ENCODE measurements around the gene NISCH. TPM values are rescaled to one million over a fixed set of nuclear protein-coding genes. Genes with fewer than 3 reads are reported as not detected.

The NISCH gene
- total and polyA plus RNA-seq, 4 donors = 91.5 to 161 (median 113) TPM

DNA sequence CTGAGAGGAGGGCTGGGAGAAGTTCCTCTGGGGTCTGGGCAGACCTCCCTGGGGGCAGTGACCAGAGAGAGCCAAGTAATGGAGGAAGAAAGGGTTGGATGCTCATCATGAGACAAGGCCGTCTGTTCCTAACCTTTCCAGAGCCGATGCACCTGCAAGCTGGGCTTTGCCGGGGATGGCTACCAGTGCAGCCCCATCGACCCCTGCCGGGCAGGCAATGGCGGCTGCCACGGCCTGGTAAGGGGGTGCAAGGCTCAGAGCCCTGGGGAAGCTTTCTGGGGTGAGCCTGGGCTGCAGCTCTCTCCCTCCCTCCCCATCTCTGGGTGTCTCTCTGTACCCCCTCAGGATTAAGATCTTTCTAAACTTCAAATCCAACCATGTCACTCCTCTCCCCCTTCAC lies 56.1 kb downstream of the NISCH start:
- Histone ChIP-seq H3K27me3 (ENCODE audit: control insufficient read depth, insufficient read depth, low read length) (no peaks in the 10 kb centered on the region), H3K4me3 (ENCODE audit: low read depth, low read length) (no peak overlapping the region), H3K9me3 (ENCODE audit: control insufficient read depth, insufficient read depth, low read length) (no peaks in the 10 kb centered on the region), H3K36me3 (ENCODE audit: control insufficient read depth, insufficient read depth, low read length) (peaks cover 3% of the 10 kb centered on the region), H3K27ac (ENCODE audit: low read depth, low read length) (no peak overlapping the region), H3K4me1 (ENCODE audit: control insufficient read depth, insufficient read depth, low read length) (no peaks in the 10 kb centered on the region)
- DNase-seq (ENCODE audit: low read depth in 4 of 6, low spot score in 6 of 6) = no peak
- 69% methylated on average over 7 of the region's 7 CpGs for WGBS (ENCODE audit: insufficient coverage)

- Histone ChIP-seq H3K27me3 (ENCODE audit: control insufficient read depth, insufficient read depth, low read length) (no peaks in the 10 kb centered on the region), H3K27ac (ENCODE audit: low read depth, low read length) (no peak overlapping the region), H3K36me3 (ENCODE audit: control insufficient read depth, insufficient read depth, low read length) (peaks cover 3% of the 10 kb centered on the region), H3K4me3 (ENCODE audit: low read depth, low read length) (no peak overlapping the region), H3K4me1 (ENCODE audit: control insufficient read depth, insufficient read depth, low read length) (no peaks in the 10 kb centered on the region), H3K9me3 (ENCODE audit: control insufficient read depth, insufficient read depth, low read length) (no peaks in the 10 kb centered on the region)
- no peak for DNase-seq (ENCODE audit: low read depth in 4 of 6, low spot score in 6 of 6)
- 70% methylated on average over 2 of the region's 8 CpGs for WGBS (ENCODE audit: insufficient coverage)
Measured at GRCh38 chr3:52512105-52512504, 56.7 kb downstream of the NISCH start.

- Histone ChIP-seq H3K9me3 (ENCODE audit: control insufficient read depth, insufficient read depth, low read length) (no peaks in the 10 kb centered on the region), H3K4me3 (ENCODE audit: low read depth, low read length) (no peak overlapping the region), H3K27ac (ENCODE audit: low read depth, low read length) (no peak overlapping the region), H3K4me1 (ENCODE audit: control insufficient read depth, insufficient read depth, low read length) (no peaks in the 10 kb centered on the region), H3K36me3 (ENCODE audit: control insufficient read depth, insufficient read depth, low read length) (peaks cover 3% of the 10 kb centered on the region), H3K27me3 (ENCODE audit: control insufficient read depth, insufficient read depth, low read length) (no peaks in the 10 kb centered on the region)
- WGBS (ENCODE audit: insufficient coverage) = 69% methylated on average over 16 of the region's 17 CpGs
- DNase-seq (ENCODE audit: low read depth in 4 of 6, low spot score in 6 of 6) = no peak
Measured at GRCh38 chr3:52512727-52513126, 57.3 kb downstream of the NISCH start.

- Histone ChIP-seq H3K9me3 (ENCODE audit: control insufficient read depth, insufficient read depth, low read length) (no peaks in the 10 kb centered on the region), H3K4me3 (ENCODE audit: low read depth, low read length) (no peak overlapping the region), H3K27me3 (ENCODE audit: control insufficient read depth, insufficient read depth, low read length) (no peaks in the 10 kb centered on the region), H3K36me3 (ENCODE audit: control insufficient read depth, insufficient read depth, low read length) (peaks cover 7% of the 10 kb centered on the region), H3K27ac (ENCODE audit: low read depth, low read length) (no peak overlapping the region), H3K4me1 (ENCODE audit: control insufficient read depth, insufficient read depth, low read length) (peaks cover 3% of the 10 kb centered on the region)
- 84% methylated on average over 7 of the region's 7 CpGs for WGBS (ENCODE audit: insufficient coverage)
- DNase-seq (ENCODE audit: low read depth in 4 of 6, low spot score in 6 of 6) = no peak
Measured at GRCh38 chr3:52513281-52513680, 57.9 kb downstream of the NISCH start.

GRCh38 chr3:52514576-52514975 lies 59.2 kb downstream of the NISCH start:
- peaks cover 13% of the 10 kb centered on the region for H3K4me1 ChIP-seq (ENCODE audit: control insufficient read depth, insufficient read depth, low read length)
- H3K4me3 ChIP-seq (ENCODE audit: low read depth, low read length) = no peak overlapping the region
- no peak for DNase-seq (ENCODE audit: low read depth in 4 of 6, low spot score in 6 of 6)
- 52% methylated on average over 10 of the region's 11 CpGs for WGBS (ENCODE audit: insufficient coverage)
- no peaks in the 10 kb centered on the region for H3K27me3 ChIP-seq (ENCODE audit: control insufficient read depth, insufficient read depth, low read length)
- H3K9me3 ChIP-seq (ENCODE audit: control insufficient read depth, insufficient read depth, low read length) = no peaks in the 10 kb centered on the region
- H3K27ac ChIP-seq (ENCODE audit: low read depth, low read length) = no peak overlapping the region
- peaks cover 7% of the 10 kb centered on the region for H3K36me3 ChIP-seq (ENCODE audit: control insufficient read depth, insufficient read depth, low read length)

DNA sequence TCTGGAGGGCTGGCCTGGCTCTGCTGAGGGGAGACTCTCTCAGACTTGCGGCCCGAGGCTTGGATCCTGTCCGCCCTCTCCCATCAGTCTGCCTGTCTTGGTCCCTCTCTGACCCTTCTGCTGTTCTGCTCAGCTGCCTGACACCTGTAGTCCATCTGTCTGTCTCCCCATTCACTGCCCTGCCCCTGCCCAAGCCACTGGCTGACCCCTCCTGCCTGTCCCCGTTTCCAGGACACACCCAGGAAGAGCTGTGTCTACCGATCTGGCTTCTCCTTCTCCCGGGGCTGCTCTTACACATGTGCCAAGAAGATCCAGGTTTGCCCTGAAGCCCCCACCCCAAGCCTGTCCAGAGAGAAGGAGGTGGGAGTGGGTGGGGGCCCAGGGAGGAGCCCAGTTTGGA lies 59.8 kb downstream of the NISCH start:
- Histone ChIP-seq H3K9me3 (ENCODE audit: control insufficient read depth, insufficient read depth, low read length) (no peaks in the 10 kb centered on the region), H3K27ac (ENCODE audit: low read depth, low read length) (no peak overlapping the region), H3K36me3 (ENCODE audit: control insufficient read depth, insufficient read depth, low read length) (peaks cover 8% of the 10 kb centered on the region), H3K27me3 (ENCODE audit: control insufficient read depth, insufficient read depth, low read length) (no peaks in the 10 kb centered on the region), H3K4me3 (ENCODE audit: low read depth, low read length) (no peak overlapping the region), H3K4me1 (ENCODE audit: control insufficient read depth, insufficient read depth, low read length) (peaks cover 13% of the 10 kb centered on the region)
- no peak for DNase-seq (ENCODE audit: low read depth in 4 of 6, low spot score in 6 of 6)
- WGBS (ENCODE audit: insufficient coverage) = 60% methylated on average over 4 of the region's 6 CpGs

GRCh38 chr3:52516509-52517195 lies 61.2 kb downstream of the NISCH start:
- Histone ChIP-seq H3K36me3 (ENCODE audit: control insufficient read depth, insufficient read depth, low read length) (peaks cover 21% of the 10 kb centered on the region), H3K4me3 (ENCODE audit: low read depth, low read length) (no peak overlapping the region), H3K27me3 (ENCODE audit: control insufficient read depth, insufficient read depth, low read length) (no peaks in the 10 kb centered on the region), H3K9me3 (ENCODE audit: control insufficient read depth, insufficient read depth, low read length) (no peaks in the 10 kb centered on the region), H3K27ac (ENCODE audit: low read depth, low read length) (no peak overlapping the region), H3K4me1 (ENCODE audit: control insufficient read depth, insufficient read depth, low read length) (peaks cover 13% of the 10 kb centered on the region)
- DNase-seq (ENCODE audit: low read depth in 4 of 6, low spot score in 6 of 6) = no peak
- 91% methylated on average over 19 of the region's 19 CpGs for WGBS (ENCODE audit: insufficient coverage)

GRCh38 chr3:52517796-52518722 lies 62.7 kb downstream of the NISCH start:
- H3K9me3 ChIP-seq (ENCODE audit: control insufficient read depth, insufficient read depth, low read length) = no peaks in the 10 kb centered on the region
- 69% methylated on average over 23 of the region's 25 CpGs for WGBS (ENCODE audit: insufficient coverage)
- no peak overlapping the region for H3K27ac ChIP-seq (ENCODE audit: low read depth, low read length)
- peak overlapping the region; percentile 24 for H3K4me3 ChIP-seq (ENCODE audit: low read depth, low read length)
- peaks cover 35% of the 10 kb centered on the region for H3K36me3 ChIP-seq (ENCODE audit: control insufficient read depth, insufficient read depth, low read length)
- H3K4me1 ChIP-seq (ENCODE audit: control insufficient read depth, insufficient read depth, low read length) = peaks cover 13% of the 10 kb centered on the region
- H3K27me3 ChIP-seq (ENCODE audit: control insufficient read depth, insufficient read depth, low read length) = no peaks in the 10 kb centered on the region
- DNase-seq (ENCODE audit: low read depth in 4 of 6, low spot score in 6 of 6) = no peak

DNA sequence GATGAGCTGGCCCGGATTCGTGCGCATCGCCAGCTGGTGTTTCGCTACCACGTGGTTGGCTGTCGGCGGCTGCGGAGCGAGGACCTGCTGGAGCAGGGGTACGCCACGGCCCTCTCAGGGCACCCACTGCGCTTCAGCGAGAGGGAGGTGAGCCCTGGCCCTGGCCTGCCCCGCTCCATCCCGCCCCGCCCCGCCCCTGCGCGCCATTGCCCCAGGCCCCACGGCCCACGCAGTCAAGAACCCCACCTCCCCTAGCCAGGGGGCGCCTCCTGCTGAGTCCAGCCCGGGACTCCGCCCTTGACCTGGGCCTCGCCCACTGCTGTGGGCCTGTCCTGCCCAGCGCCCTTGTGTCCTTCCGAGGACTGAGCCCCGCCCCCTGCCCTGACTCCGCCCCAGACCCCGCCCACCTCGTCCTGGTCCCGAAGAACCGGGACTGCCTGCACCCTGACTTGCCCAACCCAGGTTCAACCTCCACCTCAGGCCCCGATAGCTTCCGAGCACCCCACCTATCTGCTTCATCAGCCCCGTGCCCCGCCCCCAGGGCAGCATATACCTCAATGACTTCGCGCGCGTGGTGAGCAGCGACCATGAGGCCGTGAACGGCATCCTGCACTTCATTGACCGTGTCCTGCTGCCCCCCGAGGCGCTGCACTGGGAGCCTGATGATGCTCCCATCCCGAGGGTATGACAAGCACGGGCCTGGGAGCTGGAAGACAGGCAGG lies 63.5 kb downstream of the NISCH start:
- Histone ChIP-seq H3K36me3 (ENCODE audit: control insufficient read depth, insufficient read depth, low read length) (peaks cover 44% of the 10 kb centered on the region), H3K27me3 (ENCODE audit: control insufficient read depth, insufficient read depth, low read length) (no peaks in the 10 kb centered on the region), H3K9me3 (ENCODE audit: control insufficient read depth, insufficient read depth, low read length) (no peaks in the 10 kb centered on the region), H3K4me1 (ENCODE audit: control insufficient read depth, insufficient read depth, low read length) (peaks cover 13% of the 10 kb centered on the region), H3K4me3 (ENCODE audit: low read depth, low read length) (peak overlapping the region; percentile 24), H3K27ac (ENCODE audit: low read depth, low read length) (no peak overlapping the region)
- WGBS (ENCODE audit: insufficient coverage) = 22% methylated on average over 43 of the region's 50 CpGs
- peak in 2 of 6 donors; percentile 58 for DNase-seq (ENCODE audit: low read depth in 4 of 6, low spot score in 6 of 6)
